ENCODE measurements around the gene HECTD1. TPM values are rescaled to one million over a fixed set of nuclear protein-coding genes. Genes with fewer than 3 reads are reported as not detected.
"Not testable (repeated sequence)": the region's sequence is repeated elsewhere in the genome, so short reads cannot be mapped to it uniquely, and the experiment has no call there.

The HECTD1 gene
- polyA plus RNA-seq, 1 experiment = 70.5 TPM

- TF ChIP-seq, protein P1, sequence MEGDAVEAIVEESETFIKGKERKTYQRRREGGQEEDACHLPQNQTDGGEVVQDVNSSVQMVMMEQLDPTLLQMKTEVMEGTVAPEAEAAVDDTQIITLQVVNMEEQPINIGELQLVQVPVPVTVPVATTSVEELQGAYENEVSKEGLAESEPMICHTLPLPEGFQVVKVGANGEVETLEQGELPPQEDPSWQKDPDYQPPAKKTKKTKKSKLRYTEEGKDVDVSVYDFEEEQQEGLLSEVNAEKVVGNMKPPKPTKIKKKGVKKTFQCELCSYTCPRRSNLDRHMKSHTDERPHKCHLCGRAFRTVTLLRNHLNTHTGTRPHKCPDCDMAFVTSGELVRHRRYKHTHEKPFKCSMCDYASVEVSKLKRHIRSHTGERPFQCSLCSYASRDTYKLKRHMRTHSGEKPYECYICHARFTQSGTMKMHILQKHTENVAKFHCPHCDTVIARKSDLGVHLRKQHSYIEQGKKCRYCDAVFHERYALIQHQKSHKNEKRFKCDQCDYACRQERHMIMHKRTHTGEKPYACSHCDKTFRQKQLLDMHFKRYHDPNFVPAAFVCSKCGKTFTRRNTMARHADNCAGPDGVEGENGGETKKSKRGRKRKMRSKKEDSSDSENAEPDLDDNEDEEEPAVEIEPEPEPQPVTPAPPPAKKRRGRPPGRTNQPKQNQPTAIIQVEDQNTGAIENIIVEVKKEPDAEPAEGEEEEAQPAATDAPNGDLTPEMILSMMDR (IDR thresholded peaks at IDR 0.05; ENCODE audit: insufficient read depth, low read depth, low read length) = no peak
- no peak for DNase-seq (ENCODE audit: low read depth)
- H3K27me3 ChIP-seq (ENCODE audit: control insufficient read depth, insufficient read depth, low read length) = no peaks in the 10 kb centered on the region
- POLR2A ChIA-PET = no interaction called here
- CTCF ChIA-PET = interaction anchor here (1.0 kb wide), 1 partner anchor 17 kb away, joined by 3 read pairs; the partner anchor contains the start of gene HECTD1
- H3K36me3 ChIP-seq (ENCODE audit: control insufficient read depth, insufficient read depth, low read length) = no peaks in the 10 kb centered on the region
- H3K4me3 ChIP-seq (ENCODE audit: low read depth, low read length) = no peak overlapping the region
Observed at GRCh38 chr14:31190717-31191263, 16.8 kb downstream of the HECTD1 start.

DNA sequence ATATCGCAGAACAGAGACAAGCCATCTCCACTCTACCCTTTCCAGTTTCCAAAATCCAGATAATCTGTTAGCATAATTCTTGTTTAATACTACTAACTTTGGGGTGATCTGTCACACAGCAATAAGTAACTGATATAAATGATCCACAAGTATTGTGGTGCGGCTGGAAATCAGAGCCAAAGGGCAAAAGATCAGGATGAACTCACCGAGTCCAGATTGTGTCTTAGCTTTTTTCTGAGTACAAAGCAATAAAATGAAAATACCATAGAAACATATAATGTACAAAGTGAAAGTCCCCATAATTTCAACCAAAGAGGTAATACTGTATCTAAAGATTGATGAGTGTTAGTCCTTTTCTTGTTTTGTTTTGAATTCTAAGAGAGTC lies 17.4 kb downstream of the HECTD1 start:
- POLR2A ChIA-PET = no interaction called here
- TF ChIP-seq, protein P1 (IDR thresholded peaks at IDR 0.05; ENCODE audit: insufficient read depth, low read depth, low read length) = no peak
- Histone ChIP-seq H3K27me3 (ENCODE audit: control insufficient read depth, insufficient read depth, low read length) (no peaks in the 10 kb centered on the region), H3K4me3 (ENCODE audit: low read depth, low read length) (no peak overlapping the region), H3K36me3 (ENCODE audit: control insufficient read depth, insufficient read depth, low read length) (no peaks in the 10 kb centered on the region)
- CTCF ChIA-PET = interaction anchor here (0.8 to 1.1 kb wide), 3 partner anchors 12 to 17 kb away, joined by 3 read pairs; partner anchors contain the start of gene HECTD1
- no peak for DNase-seq (ENCODE audit: low read depth)

GRCh38 chr14:31189346-31190218 lies 18.0 kb downstream of the HECTD1 start:
- H3K4me3 ChIP-seq (ENCODE audit: low read depth, low read length) = no peak overlapping the region
- TF ChIP-seq, protein P1 (IDR thresholded peaks at IDR 0.05; ENCODE audit: insufficient read depth, low read depth, low read length) = no peak
- CTCF ChIA-PET = interaction anchor here (0.8 to 1.1 kb wide), 3 partner anchors 11 to 18 kb away, joined by 3 read pairs; partner anchors contain the start of gene HECTD1
- H3K36me3 ChIP-seq (ENCODE audit: control insufficient read depth, insufficient read depth, low read length) = no peaks in the 10 kb centered on the region
- POLR2A ChIA-PET = no interaction called here
- H3K27me3 ChIP-seq (ENCODE audit: control insufficient read depth, insufficient read depth, low read length) = no peaks in the 10 kb centered on the region
- no peak for DNase-seq (ENCODE audit: low read depth)

- DNase-seq (ENCODE audit: low read depth) = no peak
- CTCF ChIA-PET = no interaction called here
- no peaks in the 10 kb centered on the region for H3K27me3 ChIP-seq (ENCODE audit: control insufficient read depth, insufficient read depth, low read length)
- POLR2A ChIA-PET = no interaction called here
- no peak overlapping the region for H3K4me3 ChIP-seq (ENCODE audit: low read depth, low read length)
- TF ChIP-seq, protein P1 (IDR thresholded peaks at IDR 0.05; ENCODE audit: insufficient read depth, low read depth, low read length) = no peak
- H3K36me3 ChIP-seq (ENCODE audit: control insufficient read depth, insufficient read depth, low read length) = no peaks in the 10 kb centered on the region
Observed at GRCh38 chr14:31188744-31189143, 18.8 kb downstream of the HECTD1 start.

- CTCF ChIA-PET = interaction anchor here (0.6 kb wide), 1 partner anchor 529 kb away, joined by 3 read pairs; no protein-coding TSS in a partner anchor
- H3K4me3 ChIP-seq (ENCODE audit: low read depth, low read length); POLR2A ChIA-PET: not testable (repeated sequence)
Observed at GRCh38 chr14:31182016-31182415, 25.6 kb downstream of the HECTD1 start.

More at GRCh38 chr14:31182016-31182415, 25.6 kb downstream of the HECTD1 start:
- not testable (repeated sequence) for H3K36me3 ChIP-seq (ENCODE audit: control insufficient read depth, insufficient read depth, low read length); DNase-seq (ENCODE audit: low read depth); H3K27me3 ChIP-seq (ENCODE audit: control insufficient read depth, insufficient read depth, low read length)

All from BJ (cell line).